HG03139 (cell line): ENCODE measurements around the gene COL9A3.
"Not testable (repeated sequence)": the region's sequence is repeated elsewhere in the genome, so short reads cannot be mapped to it uniquely, and the experiment has no call there.

Experiments
- ATAC-seq: cut with Tn5 transposase; IDR thresholded peaks from one replicate; pipeline ENCODE4 v1.9.1; 2021; ENCODE audit not compliant: unreplicated experiment

The COL9A3 gene

GRCh38 chr20:62852841-62853240, 36.0 kb downstream of the COL9A3 start:
- no peak for ATAC-seq

- not testable (repeated sequence) for ATAC-seq
Observed at GRCh38 chr20:62853304-62853703, 36.5 kb downstream of the COL9A3 start.

GRCh38 chr20:62854121-62854520, 37.3 kb downstream of the COL9A3 start:
- no peak for ATAC-seq

- ATAC-seq, result no peak
Observed at GRCh38 chr20:62855120-62855519, 38.3 kb downstream of the COL9A3 start.

- no peak for ATAC-seq
Observed at GRCh38 chr20:62856931-62857619, 40.2 kb downstream of the COL9A3 start.

- ATAC-seq, result no peak
Observed at GRCh38 chr20:62858058-62858830, 41.4 kb downstream of the COL9A3 start.

GRCh38 chr20:62859721-62860120, 42.9 kb downstream of the COL9A3 start:
- ATAC-seq, result no peak

- ATAC-seq, result no peak
Observed at GRCh38 chr20:62860391-62860923, 43.6 kb downstream of the COL9A3 start.

- peak; percentile 31 for ATAC-seq
Observed at GRCh38 chr20:62860924-62861691, 44.3 kb downstream of the COL9A3 start.

- peak; percentile 61 for ATAC-seq
Observed at GRCh38 chr20:62861726-62862336, 45.0 kb downstream of the COL9A3 start, which contains the start of gene TCFL5. Gene TCFL5, minus strand, starts transcription at chr20:62861822. Its CDS starts 152 bp downstream, at chr20:62861670.

GRCh38 chr20:62864207-62864606, 47.4 kb downstream of the COL9A3 start:
- no peak for ATAC-seq

GRCh38 chr20:62872184-62872847, 55.5 kb downstream of the COL9A3 start:
- no peak for ATAC-seq

- no peak for ATAC-seq
Observed at GRCh38 chr20:62872862-62873261, 56.0 kb downstream of the COL9A3 start.

GRCh38 chr20:62873280-62873679, 56.4 kb downstream of the COL9A3 start:
- no peak for ATAC-seq

- not testable (repeated sequence) for ATAC-seq
Observed at GRCh38 chr20:62873681-62874031, 56.8 kb downstream of the COL9A3 start.

- no peak for ATAC-seq
Observed at GRCh38 chr20:62874964-62875344, 58.1 kb downstream of the COL9A3 start.

- no peak for ATAC-seq
Observed at GRCh38 chr20:62875419-62876361, 58.8 kb downstream of the COL9A3 start.

- no peak for ATAC-seq
Observed at GRCh38 chr20:62876501-62876901, 59.7 kb downstream of the COL9A3 start.
